HG02642 (cell line): Measurements from ENCODE around the gene RASA2.

Experiments
- ATAC-seq: cut with Tn5 transposase; IDR thresholded peaks from one replicate; pipeline ENCODE4 v1.9.1; 2021; ENCODE audit warnings: mild to moderate bottlenecking; ENCODE audit not compliant: unreplicated experiment, poor library complexity

The RASA2 gene, protein sequence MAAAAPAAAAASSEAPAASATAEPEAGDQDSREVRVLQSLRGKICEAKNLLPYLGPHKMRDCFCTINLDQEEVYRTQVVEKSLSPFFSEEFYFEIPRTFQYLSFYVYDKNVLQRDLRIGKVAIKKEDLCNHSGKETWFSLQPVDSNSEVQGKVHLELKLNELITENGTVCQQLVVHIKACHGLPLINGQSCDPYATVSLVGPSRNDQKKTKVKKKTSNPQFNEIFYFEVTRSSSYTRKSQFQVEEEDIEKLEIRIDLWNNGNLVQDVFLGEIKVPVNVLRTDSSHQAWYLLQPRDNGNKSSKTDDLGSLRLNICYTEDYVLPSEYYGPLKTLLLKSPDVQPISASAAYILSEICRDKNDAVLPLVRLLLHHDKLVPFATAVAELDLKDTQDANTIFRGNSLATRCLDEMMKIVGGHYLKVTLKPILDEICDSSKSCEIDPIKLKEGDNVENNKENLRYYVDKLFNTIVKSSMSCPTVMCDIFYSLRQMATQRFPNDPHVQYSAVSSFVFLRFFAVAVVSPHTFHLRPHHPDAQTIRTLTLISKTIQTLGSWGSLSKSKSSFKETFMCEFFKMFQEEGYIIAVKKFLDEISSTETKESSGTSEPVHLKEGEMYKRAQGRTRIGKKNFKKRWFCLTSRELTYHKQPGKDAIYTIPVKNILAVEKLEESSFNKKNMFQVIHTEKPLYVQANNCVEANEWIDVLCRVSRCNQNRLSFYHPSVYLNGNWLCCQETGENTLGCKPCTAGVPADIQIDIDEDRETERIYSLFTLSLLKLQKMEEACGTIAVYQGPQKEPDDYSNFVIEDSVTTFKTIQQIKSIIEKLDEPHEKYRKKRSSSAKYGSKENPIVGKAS

DNA sequence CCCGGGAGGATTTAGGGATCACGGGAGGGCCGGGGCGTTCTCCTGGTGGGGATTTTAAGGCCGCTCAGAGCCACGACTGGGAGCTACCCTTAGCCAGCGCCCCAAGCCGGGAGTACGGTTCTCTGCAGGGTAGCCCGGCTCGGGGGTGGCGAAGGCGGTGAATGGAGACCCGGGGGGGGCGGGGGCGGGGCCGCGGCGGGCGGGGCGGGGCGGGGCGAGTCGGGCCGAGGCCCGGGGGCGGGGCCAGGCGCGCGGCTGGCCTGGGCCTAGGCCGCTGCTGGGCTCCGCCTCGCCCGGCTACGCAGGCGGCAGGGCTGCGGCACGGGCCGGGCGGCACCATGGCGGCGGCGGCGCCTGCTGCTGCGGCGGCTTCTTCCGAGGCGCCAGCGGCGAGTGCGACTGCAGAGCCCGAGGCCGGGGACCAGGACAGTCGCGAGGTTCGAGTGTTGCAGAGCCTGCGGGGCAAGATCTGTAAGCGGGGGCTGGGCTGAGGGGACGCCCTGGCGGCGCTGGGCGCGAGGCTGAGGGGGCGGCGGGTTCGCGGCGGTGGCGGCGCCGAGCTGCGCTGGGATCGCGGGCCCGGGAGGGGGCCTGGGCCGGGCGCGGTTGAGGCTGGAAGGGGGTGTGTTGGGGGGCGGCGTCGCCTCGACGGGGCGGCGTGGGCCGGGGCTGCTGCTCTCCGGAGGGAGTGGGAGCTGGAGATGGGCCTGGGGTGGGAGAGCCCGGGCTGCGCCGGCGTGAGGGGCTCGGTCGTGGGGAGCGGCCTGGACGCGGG, at the start of gene RASA2:
RASA2 (plus strand) TSS at position 282 of the 775 bp plus-strand sequence; CDS start at position 339, 57 bp downstream.
- ATAC-seq = peak; percentile 77

DNA sequence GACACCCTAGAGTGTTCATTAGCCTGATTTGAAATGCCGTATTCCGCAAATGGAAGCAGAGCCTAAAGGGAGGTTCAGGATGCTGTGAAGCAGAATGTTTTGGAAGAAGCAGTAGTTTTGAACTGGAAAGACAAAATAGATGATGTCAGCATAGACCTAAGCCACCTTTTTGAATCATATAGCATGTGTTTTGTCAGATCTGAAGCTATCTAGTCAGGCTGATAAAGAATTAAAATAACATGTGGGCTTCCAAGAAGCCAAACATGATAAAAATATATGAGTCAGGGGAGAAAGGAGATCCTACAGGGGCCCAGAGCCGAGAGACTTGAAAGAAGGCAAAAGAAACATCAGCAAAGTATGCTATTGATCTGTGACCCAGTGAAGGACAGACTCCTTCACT, 47.2 kb upstream of the RASA2 start:
- no peak for ATAC-seq

DNA sequence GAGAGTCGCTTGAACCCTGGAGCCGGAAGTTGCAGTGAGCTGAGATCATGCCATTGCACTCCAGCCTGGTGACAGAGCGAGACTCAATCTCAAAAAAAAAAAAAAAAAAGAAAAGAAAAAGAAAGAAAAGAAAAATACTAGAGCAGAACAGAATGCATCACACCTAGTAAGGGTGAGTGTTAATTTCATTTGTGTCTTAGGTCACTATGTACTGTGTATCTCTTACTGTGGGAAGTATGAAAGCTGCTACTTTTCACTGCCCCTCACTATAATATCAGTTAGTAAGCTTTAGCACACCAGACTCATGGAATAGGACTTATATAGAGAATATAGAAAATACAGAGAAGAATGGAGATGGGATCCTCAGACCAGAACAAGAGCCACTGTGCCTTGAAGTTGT, 45.9 kb upstream of the RASA2 start:
- ATAC-seq = no peak

DNA sequence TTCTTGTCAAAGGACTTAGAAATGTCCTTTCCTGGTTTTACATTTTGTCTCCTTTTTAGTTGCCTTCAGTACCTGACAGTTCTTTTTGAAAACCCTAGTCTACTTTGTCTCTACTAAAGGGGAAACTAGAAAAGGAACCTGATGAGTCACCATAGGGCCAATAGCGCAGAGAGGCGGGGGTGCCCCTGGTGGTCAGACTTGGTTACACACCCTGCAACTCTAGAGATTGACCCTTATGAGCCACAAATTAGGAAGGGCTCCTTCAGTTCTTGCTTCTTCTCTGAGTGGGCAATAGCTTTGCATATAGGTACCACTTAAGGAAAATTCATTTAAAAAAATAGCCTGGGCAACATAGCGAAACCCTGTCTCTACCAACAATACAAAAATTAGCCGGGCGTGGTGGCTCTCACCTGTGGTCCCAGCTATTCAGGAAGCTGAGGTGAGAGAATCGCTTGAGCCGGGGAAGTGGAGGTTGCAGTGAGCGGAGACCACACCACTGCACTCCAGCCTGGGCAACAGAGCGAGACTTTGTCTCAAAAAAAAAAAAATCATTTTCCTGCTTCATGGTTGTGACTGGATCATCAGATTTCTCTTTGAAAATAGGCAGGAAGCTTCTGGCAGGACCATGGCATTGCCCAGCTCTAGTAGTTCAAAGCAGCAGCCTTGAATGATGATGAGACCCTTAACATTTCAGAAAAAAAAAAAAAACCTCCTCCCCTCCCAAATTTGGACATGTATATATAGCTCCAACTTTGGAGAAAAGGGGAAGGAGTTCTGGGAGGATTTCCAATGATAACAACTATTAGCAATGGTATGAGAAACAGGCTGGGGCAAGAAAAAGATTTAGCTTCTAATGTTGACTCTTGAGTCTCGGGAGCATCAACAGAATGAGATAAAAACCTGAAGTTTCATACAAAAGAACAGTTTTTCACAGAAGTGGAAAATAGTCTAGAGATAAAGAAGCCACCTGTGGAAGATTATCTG, 45.2 kb upstream of the RASA2 start:
- peak; percentile 95 for ATAC-seq

DNA sequence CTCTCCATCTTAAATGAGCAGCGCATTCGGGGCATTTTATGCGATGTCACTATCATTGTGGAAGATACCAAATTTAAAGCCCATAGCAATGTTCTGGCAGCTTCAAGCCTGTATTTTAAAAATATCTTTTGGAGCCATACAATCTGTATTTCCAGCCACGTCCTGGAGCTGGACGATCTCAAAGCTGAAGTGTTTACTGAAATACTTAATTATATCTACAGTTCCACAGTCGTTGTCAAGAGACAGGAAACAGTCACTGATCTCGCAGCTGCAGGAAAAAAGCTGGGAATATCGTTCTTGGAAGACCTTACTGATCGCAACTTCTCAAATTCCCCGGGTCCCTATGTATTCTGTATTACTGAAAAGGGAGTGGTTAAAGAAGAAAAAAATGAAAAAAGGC, 44.4 kb upstream of the RASA2 start:
- ATAC-seq = no peak

DNA sequence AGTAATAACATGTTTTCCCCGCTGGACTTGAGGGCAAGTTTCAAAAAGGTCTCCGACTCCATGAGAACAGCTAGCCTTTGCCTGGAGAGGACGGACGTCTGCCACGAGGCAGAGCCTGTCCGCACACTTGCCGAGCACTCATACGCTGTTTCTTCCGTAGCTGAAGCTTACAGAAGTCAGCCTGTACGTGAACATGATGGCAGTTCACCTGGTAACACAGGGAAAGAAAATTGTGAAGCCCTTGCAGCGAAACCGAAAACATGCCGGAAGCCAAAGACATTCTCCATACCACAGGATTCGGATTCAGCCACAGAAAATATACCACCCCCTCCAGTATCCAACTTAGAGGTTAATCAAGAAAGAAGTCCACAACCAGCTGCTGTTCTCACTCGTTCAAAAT, 43.9 kb upstream of the RASA2 start:
- ATAC-seq = no peak

DNA sequence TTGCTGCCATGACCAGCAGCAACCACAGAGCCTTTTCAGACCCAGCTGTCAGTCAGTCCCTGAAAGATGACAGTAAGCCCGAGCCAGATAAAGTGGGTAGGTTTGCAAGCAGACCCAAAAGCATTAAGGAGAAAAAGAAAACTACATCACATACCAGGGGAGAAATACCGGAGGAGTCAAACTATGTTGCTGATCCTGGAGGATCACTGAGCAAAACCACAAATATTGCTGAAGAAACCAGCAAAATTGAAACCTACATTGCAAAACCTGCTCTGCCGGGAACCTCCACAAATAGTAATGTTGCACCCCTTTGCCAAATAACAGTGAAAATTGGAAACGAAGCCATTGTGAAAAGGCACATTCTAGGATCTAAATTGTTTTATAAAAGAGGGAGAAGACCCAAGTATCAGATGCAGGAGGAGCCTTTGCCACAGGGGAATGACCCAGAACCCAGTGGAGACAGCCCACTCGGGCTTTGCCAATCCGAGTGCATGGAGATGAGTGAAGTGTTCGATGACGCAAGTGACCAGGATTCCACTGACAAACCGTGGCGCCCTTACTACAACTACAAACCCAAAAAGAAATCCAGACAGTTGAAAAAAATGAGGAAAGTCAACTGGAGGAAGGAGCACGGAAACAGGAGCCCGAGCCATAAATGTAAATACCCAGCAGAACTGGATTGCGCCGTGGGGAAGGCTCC, 42.1 kb upstream of the RASA2 start:
- ATAC-seq = no peak

DNA sequence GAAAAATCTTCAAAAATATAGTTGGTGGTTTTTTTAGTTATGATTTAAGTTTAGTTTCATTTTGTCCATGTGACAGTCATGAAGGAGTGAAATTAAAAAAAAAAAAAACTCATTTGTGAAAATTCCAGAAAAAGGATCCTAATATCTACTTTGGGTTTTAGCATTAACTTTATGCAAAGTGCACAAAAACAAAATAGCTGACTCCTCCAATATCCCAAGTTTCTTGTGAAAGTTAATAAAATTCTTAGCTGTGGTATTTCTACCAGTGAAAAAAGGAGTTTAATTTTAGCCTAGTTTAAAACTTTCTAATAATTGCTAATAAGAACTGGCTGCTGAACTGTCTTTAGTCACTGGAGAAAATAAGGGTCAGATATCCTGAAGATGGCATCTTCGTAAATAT, 40.8 kb upstream of the RASA2 start:
- ATAC-seq = no peak

DNA sequence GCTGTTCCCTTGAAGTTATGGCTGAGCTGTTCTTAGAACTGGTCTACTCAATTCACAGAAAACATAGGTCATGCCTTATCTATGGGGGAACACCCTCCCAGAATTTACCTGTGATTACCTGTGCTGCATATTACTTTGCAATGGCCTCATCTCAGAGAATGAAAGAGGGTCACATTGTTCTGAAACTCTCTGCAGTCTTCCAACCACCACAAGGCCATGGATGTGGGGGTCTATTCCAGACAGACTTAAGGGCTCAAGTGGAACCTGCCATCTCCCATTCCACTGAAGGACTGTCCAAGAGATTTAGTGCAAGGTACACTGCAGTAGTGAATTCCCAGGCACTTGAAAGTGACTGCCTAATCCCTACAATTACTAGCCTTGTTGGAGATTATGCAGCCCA, 40.1 kb upstream of the RASA2 start:
- no peak for ATAC-seq

DNA sequence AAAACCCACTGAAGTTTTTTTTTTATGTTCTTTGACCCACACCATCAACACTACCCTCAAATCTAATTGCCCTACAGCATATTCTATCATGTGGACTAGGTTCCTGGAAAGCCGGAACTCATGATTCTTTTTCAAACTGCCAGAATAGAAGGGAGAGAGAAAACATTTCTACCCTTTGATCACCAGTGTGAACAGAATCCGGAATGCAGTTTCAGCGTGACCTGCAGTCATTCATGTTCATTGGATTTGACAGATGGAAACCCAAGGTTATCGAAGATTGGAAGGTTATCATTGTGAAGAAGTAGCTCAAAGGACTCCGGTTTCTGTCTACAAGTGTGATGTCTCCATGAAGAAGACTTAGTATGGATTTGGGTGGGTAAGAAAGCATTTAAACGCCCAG, 39.4 kb upstream of the RASA2 start:
- no peak for ATAC-seq

DNA sequence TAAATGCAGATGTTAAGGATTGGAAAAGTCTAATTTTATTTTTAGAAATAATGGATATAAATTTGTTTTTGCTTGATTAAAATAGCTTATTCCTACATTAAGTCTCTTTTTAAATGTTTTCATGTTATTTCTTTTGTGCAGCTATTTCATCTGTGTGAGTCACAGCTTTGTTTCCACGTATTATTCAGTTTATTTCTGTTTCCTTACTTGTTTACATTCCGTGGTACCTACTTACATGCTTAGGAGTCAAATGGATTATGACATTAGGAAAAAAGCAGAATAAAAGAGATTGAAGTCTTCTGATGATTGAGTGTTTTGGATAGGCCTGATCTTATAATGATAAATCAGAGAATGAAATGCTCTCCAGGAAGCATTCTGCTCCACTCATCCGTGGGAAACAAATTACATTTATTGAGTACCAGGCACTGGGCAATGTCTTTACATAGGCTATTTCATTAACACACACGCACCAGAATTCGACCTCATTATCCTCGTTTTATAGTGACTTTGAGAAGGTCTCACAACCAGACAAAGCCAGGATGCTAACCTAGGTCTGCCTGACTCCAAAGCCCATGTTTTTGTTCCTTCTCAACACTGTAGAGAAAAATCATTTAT, 38.1 kb upstream of the RASA2 start:
- ATAC-seq = no peak

DNA sequence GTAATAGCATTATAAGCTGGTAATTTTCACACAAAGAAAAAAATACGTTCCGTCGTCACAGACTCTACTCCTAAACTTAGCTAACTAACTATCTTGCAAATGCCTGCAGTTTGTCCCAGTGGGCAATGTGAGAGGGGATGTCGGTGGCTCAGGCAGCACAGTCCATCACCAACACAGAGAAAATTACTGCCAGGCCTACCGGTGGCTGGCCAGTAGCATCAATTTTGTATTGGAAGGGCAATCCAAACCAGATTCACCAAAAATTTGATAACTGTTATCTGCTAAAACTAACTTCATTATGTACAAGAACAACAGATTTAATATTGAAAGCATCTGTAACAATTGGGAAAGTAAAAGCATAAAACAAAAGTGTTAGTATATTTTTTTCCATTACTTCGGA, 37.4 kb upstream of the RASA2 start:
- ATAC-seq = no peak

DNA sequence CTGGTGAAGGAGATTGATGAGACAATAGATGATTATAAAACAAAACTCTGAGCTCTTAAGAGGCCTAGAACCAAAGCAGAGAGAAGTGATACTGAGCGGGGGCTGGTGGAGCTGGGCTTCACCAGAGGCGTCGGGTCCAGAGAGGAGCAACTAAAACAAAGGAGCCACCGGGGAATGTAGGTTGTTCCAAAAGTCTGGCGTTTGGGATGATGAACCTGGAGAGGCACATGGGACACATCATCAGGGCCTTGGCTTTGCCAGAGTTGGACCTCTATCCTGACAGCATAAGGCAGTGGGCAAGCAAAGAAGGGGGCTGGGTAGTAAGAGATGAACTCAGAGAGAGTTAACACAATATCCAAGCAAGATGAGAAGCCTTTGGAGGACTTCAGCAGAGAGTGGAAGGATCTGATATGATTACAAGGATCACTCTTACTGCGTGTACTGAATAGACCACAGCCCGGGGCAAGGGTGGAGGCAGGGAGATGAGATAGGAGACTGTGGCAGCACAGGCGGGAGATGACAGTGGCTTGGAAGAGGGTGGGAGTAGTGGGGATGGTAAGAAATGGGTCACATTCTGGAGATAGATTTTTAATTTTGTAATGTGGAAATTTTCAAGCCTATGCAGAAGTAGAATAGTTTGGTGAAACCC, 36.0 kb upstream of the RASA2 start:
- no peak for ATAC-seq

DNA sequence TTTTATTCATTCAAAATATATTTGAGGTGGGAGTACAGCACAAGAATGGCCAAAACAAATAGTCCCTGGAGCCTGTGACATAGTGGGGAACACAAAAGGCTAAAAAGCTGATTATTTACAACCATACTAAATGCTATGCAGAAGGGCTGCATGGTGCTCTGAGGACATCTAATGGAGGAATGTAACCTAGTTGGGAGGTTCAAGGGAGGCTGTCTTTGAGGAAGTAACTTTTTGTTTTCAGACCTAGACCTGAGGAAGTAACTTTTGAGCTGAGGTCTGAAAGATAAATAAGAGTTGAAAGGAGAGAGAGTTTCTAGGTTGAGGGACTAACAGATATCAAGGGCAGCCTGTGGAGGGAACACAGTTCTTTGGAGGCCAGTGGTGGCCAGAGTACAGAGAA, 34.8 kb upstream of the RASA2 start:
- peak; percentile 72 for ATAC-seq

DNA sequence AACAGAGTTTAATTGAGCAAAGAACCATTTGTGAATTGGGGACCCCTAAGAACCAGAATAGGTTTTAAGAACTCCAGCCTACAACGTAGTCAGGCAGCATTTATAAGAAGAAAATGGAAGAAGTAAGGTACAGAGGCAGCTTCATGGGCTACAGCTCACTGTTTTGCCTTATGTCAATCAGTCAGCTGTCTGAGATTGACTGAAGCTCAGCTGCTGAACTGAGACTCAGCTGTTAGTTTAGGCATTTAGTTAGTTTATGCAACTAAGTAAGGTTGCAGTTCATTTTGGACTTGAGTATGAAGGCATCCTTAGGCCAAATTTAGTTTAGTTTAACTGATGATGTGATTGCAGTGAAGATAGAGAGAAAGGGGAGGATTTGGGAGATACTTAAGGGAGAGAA, 34.1 kb upstream of the RASA2 start:
- ATAC-seq = no peak

DNA sequence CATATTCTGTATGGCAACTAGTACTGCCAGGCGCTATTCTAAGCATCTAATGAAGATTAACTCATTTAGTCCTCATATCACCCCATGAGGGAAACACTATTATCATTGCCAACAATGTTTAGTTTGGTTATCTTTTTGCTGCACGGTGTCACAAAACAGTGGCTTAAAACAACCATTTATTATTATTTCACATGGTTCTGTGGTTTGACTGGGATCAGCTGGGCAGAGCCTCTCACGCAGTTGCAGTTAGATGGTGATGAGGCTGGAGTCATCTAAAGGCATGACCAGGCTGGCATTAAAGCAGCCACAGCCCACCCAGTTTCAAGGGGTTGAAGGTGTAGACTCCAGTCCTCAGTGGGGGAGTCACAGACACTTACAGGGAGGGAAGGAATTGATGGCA, 32.8 kb upstream of the RASA2 start:
- ATAC-seq = no peak

DNA sequence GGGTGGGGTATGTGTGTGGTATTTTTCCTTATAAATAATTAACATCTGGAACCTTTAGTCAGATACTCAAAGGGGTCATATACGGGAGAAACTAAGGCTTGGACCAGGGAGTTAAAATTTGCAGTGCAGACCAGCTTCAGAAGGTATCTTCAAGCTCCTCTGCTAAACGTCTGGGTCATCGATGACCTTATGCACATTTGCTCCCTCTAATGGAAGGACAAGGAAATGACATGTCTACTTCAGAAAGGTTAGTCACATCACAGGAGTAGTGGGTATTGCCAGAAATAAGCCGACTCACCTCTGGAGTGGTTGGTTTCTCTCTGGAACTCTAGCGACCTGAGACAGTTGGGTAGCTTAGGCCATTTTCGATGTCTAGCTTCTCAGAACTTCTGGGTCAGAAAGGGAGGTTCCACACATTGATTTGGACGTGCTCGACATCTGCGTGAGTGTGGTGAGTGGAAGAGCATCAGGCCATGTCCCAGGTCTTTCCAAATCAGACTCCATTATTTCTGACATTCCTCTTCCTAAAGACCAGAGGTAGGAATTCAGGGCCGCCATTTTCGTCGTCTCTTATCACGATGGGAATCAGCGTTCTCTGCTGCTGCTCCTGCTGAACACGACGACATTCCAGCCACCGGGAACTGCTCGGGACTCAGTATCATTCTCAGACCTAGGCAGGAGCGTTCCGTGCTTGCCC, 31.8 kb upstream of the RASA2 start:
- no peak for ATAC-seq
